WTC11 (cell line): ENCODE results near the gene B4GALT4. TPM values are rescaled to one million over a fixed set of nuclear protein-coding genes. Genes with fewer than 3 reads are reported as not detected.

ENCODE experiments used
- ATAC-seq: fragments of 200-7000 bp; cut with Tn5 transposase; 2 replicates; pipeline ENCODE4 v1.10.0; 2021; ENCODE audit warnings: mild to moderate bottlenecking, moderate library complexity
- CTCF ChIA-PET: fragments of 300-600 bp; sonication (Branson Sonifier 250); formaldehyde crosslinking; loops from one replicate; lab custom pipeline; 2021; ENCODE audit warnings: antibody characterized with exemption; lab: Charles Lee
- POLR2A ChIA-PET: fragments of 350-600 bp; sonication (Branson Sonifier 250); formaldehyde crosslinking; loops from one replicate; lab custom pipeline; 2021; ENCODE audit warnings: antibody characterized with exemption; lab: Charles Lee
- DNase-seq: peaks from one replicate; pipeline ENCODE4 v3.0.0; 2021; ENCODE audit warnings: low spot score
- H3K27ac Mint-ChIP-seq: 2 replicates; pipeline ENCODE4 v1.8.0; 2021; ENCODE audit warnings: mixed read lengths
- H3K27me3 Mint-ChIP-seq: 2 replicates; pipeline ENCODE4 v1.8.0; 2021; ENCODE audit warnings: low read depth, mild to moderate bottlenecking, moderate library complexity, mixed read lengths
- H3K36me3 Mint-ChIP-seq: 2 replicates; pipeline ENCODE4 v1.8.0; 2021; ENCODE audit warnings: mixed read lengths
- H3K4me1 Mint-ChIP-seq: 2 replicates; pipeline ENCODE4 v1.8.0; 2022; ENCODE audit warnings: mixed read lengths
- H3K4me3 Mint-ChIP-seq: 2 replicates; pipeline ENCODE4 v1.8.0; 2021; ENCODE audit warnings: mild to moderate bottlenecking, moderate library complexity, mixed read lengths
- H3K9me3 Mint-ChIP-seq: 2 replicates; pipeline ENCODE4 v1.8.0; 2021; ENCODE audit warnings: mixed read lengths
- ATF1 ChIP-seq: sonication (generic); formaldehyde crosslinking; IDR thresholded peaks from 2 replicates; pipeline ENCODE4 v1.8.1; 2023; ENCODE audit warnings: mild to moderate bottlenecking, moderate library complexity, missing genetic modification reagents
- ATF2 ChIP-seq: sonication (generic); formaldehyde crosslinking; IDR thresholded peaks from 2 replicates; pipeline ENCODE4 v1.8.1; 2022; ENCODE audit warnings: low read depth, missing genetic modification reagents, borderline replicate concordance
- CDX4 ChIP-seq: fragments of 250-450 bp; sonication (Bioruptor Pico); IDR thresholded peaks from 2 replicates; pipeline ENCODE4 v1.9.0; 2021; ENCODE audit warnings: moderate library complexity, mild to moderate bottlenecking, inconsistent platforms, borderline replicate concordance
- CREB1 ChIP-seq: sonication (generic); formaldehyde crosslinking; IDR thresholded peaks from 2 replicates; pipeline ENCODE4 v1.8.0; 2023; ENCODE audit warnings: mild to moderate bottlenecking, missing genetic modification reagents
- E2F4 ChIP-seq: sonication (generic); formaldehyde crosslinking; IDR thresholded peaks from 2 replicates; pipeline ENCODE4 v1.8.1; 2022; ENCODE audit warnings: low read depth, mild to moderate bottlenecking, moderate library complexity, missing genetic modification reagents, borderline replicate concordance
- ELF4 ChIP-seq: sonication (generic); formaldehyde crosslinking; IDR thresholded peaks from 2 replicates; pipeline ENCODE4 v1.8.1; 2022; ENCODE audit warnings: low read depth, mild to moderate bottlenecking, moderate library complexity, missing genetic modification reagents
- ERG ChIP-seq: fragments of 250-450 bp; sonication (Bioruptor Pico); IDR thresholded peaks from 2 replicates; pipeline ENCODE4 v1.8.0; 2021; ENCODE audit warnings: mild to moderate bottlenecking
- ETV6 ChIP-seq: sonication (generic); formaldehyde crosslinking; IDR thresholded peaks from 2 replicates; pipeline ENCODE4 v1.8.1; 2022; ENCODE audit warnings: mild to moderate bottlenecking, missing genetic modification reagents
- FOXK1 ChIP-seq: sonication (generic); formaldehyde crosslinking; IDR thresholded peaks from 2 replicates; pipeline ENCODE4 v1.8.0; 2022; ENCODE audit warnings: mild to moderate bottlenecking, moderate library complexity, missing genetic modification reagents
- FOXP1 ChIP-seq: sonication (generic); formaldehyde crosslinking; IDR thresholded peaks from 2 replicates; pipeline ENCODE4 v1.8.0; 2022; ENCODE audit warnings: missing genetic modification reagents, mild to moderate bottlenecking, moderate library complexity, borderline replicate concordance
- FOXP4 ChIP-seq: sonication (generic); formaldehyde crosslinking; IDR thresholded peaks from 2 replicates; pipeline ENCODE4 v1.8.0; 2022; ENCODE audit warnings: mild to moderate bottlenecking, missing genetic modification reagents
- HMGA2 ChIP-seq: fragments of 250-450 bp; sonication (Bioruptor Pico); IDR thresholded peaks from 2 replicates; pipeline ENCODE4 v1.4.0; 2021; ENCODE audit warnings: mild to moderate bottlenecking, moderate library complexity
- HMGXB4 ChIP-seq: sonication (generic); formaldehyde crosslinking; IDR thresholded peaks from 2 replicates; pipeline ENCODE4 v1.8.1; 2023; ENCODE audit warnings: mild to moderate bottlenecking, moderate library complexity, missing genetic modification reagents
- JAZF1 ChIP-seq: fragments of 250-450 bp; sonication (Bioruptor Pico); IDR thresholded peaks from 2 replicates; pipeline ENCODE4 v1.9.0; 2021; ENCODE audit warnings: moderate library complexity, mild to moderate bottlenecking, inconsistent platforms
- KAT7 ChIP-seq: sonication (generic); formaldehyde crosslinking; IDR thresholded peaks from 2 replicates; pipeline ENCODE4 v1.8.1; 2023; ENCODE audit warnings: missing genetic modification reagents, mild to moderate bottlenecking, borderline replicate concordance
- NFYB ChIP-seq: sonication (generic); formaldehyde crosslinking; conservative IDR thresholded peaks from 2 replicates; pipeline ENCODE4 v1.8.0; 2022; ENCODE audit warnings: low read depth, missing genetic modification reagents
- NR2C2 ChIP-seq: sonication (generic); formaldehyde crosslinking; IDR thresholded peaks from 2 replicates; pipeline ENCODE4 v1.8.0; 2022; ENCODE audit warnings: mild to moderate bottlenecking, missing genetic modification reagents
- RORB ChIP-seq: fragments of 250-450 bp; sonication (Bioruptor Pico); IDR thresholded peaks from 2 replicates; pipeline ENCODE4 v1.9.0; 2021; ENCODE audit warnings: mild to moderate bottlenecking
- TCF7 ChIP-seq: sonication (generic); formaldehyde crosslinking; IDR thresholded peaks from 2 replicates; pipeline ENCODE4 v1.8.0; 2022; ENCODE audit warnings: mild to moderate bottlenecking, low read depth, missing genetic modification reagents, moderate library complexity
- TEAD1 ChIP-seq: sonication (generic); formaldehyde crosslinking; IDR thresholded peaks from 2 replicates; pipeline ENCODE4 v1.8.0; 2022; ENCODE audit warnings: mild to moderate bottlenecking, missing genetic modification reagents
- TEAD4 ChIP-seq: sonication (generic); formaldehyde crosslinking; IDR thresholded peaks from 2 replicates; pipeline ENCODE4 v1.8.0; 2022; ENCODE audit warnings: mild to moderate bottlenecking, missing genetic modification reagents
- ZNF416 ChIP-seq: fragments of 250-450 bp; sonication (Bioruptor Pico); IDR thresholded peaks from 2 replicates; pipeline ENCODE4 v1.9.0; 2021; ENCODE audit warnings: mild to moderate bottlenecking, inconsistent platforms
- ZNF512 ChIP-seq: sonication (generic); formaldehyde crosslinking; IDR thresholded peaks from 2 replicates; pipeline ENCODE4 v1.8.1; 2022; ENCODE audit warnings: missing genetic modification reagents, borderline replicate concordance
- ZNF671 ChIP-seq: fragments of 250-450 bp; sonication (Bioruptor Pico); IDR thresholded peaks from 2 replicates; pipeline ENCODE4 v1.8.0; 2021; ENCODE audit warnings: mild to moderate bottlenecking
- total RNA-seq: library from RNA; stranded (reverse); gene quantifications from 3 replicates; pipeline ENCODE4 v1.2.3, GENCODE V29; 2021

The B4GALT4 gene
- total RNA-seq, 1 experiment from 2014 or later: 37.7 TPM

GRCh38 chr3:119255214-119255613 is 14.5 kb upstream of the B4GALT4 start:
- Mint-ChIP-seq H3K27me3 (no peaks in the 10 kb centered on the region), H3K9me3 (peaks cover 28% of the 10 kb centered on the region)

GRCh38 chr3:119245778-119246177 is 5.1 kb upstream of the B4GALT4 start:
- CTCF ChIA-PET: no interaction called here
- peaks cover 43% of the 10 kb centered on the region for H3K9me3 Mint-ChIP-seq
- TF ChIP-seq CDX4 (CRISPR knock-in tag) (no peak), ZNF512 (no peak), FOXK1 (no peak), HMGXB4 (CRISPR knock-in tag) (no peak), ERG (no peak), CREB1 (CRISPR knock-in tag) (no peak), NFYB (CRISPR knock-in tag) (no peak), ZNF671 (no peak), ETV6 (no peak), ATF1 (CRISPR knock-in tag) (no peak), ZNF416 (CRISPR knock-in tag) (no peak), FOXP1 (no peak), NR2C2 (CRISPR knock-in tag) (no peak)
- POLR2A ChIA-PET: interaction anchor here (0.6 kb wide), 1 partner anchor 55 kb away, joined by 3 read pairs; no protein-coding TSS in a partner anchor
- no peak overlapping the region for H3K27ac Mint-ChIP-seq
- no peak for DNase-seq
- peaks cover 37% of the 10 kb centered on the region for H3K36me3 Mint-ChIP-seq
- no peak overlapping the region for H3K4me3 Mint-ChIP-seq
- ATAC-seq: no peak
- peaks cover 6% of the 10 kb centered on the region; the same call in 1 of the 2 replicates for H3K4me1 Mint-ChIP-seq
- no peaks in the 10 kb centered on the region for H3K27me3 Mint-ChIP-seq

More at GRCh38 chr3:119255214-119255613, 14.5 kb upstream of the B4GALT4 start:
- H3K36me3 Mint-ChIP-seq: peaks cover under 1% of the 10 kb centered on the region; the same call in 1 of the 2 replicates
- TF ChIP-seq KAT7 (CRISPR knock-in tag) (no peak), HMGA2 (CRISPR knock-in tag) (peak; percentile 97)
- H3K4me1 Mint-ChIP-seq: peaks cover 50% of the 10 kb centered on the region
- no peak overlapping the region; the same call in 1 of the 2 replicates for H3K27ac Mint-ChIP-seq
- ChIA-PET CTCF (no interaction called here), POLR2A (no interaction called here)
- ATAC-seq (no peak), DNase-seq (no peak)
- H3K4me3 Mint-ChIP-seq: no peak overlapping the region

GRCh38 chr3:119243712-119244111 is 3.0 kb upstream of the B4GALT4 start:
- Mint-ChIP-seq H3K4me3 (no peak overlapping the region), H3K36me3 (peaks cover 22% of the 10 kb centered on the region), H3K4me1 (peaks cover 13% of the 10 kb centered on the region), H3K27me3 (no peaks in the 10 kb centered on the region), H3K27ac (no peak overlapping the region), H3K9me3 (peaks cover 23% of the 10 kb centered on the region)
- no peak for ATAC-seq
- CTCF ChIA-PET: interaction anchor here (0.7 kb wide), 1 partner anchor 12 kb away, joined by 3 read pairs; no protein-coding TSS in a partner anchor
- DNase-seq: no peak
- POLR2A ChIA-PET: interaction anchor here (0.6 kb wide), 1 partner anchor 158 kb away, joined by 5 read pairs; no protein-coding TSS in a partner anchor
- TF ChIP-seq TEAD4 (CRISPR knock-in tag) (no peak), RORB (CRISPR knock-in tag) (no peak), ELF4 (no peak), ATF2 (CRISPR knock-in tag) (no peak), E2F4 (CRISPR knock-in tag) (no peak), FOXP4 (CRISPR knock-in tag) (no peak), JAZF1 (CRISPR knock-in tag) (no peak), TCF7 (no peak), NR2C2 (CRISPR knock-in tag) (no peak), KAT7 (CRISPR knock-in tag) (no peak), ETV6 (no peak), ZNF416 (CRISPR knock-in tag) (no peak), TEAD1 (CRISPR knock-in tag) (no peak)
